Stimulated activated CD4-positive, alpha-beta T cell treated with anti-CD3 and anti-CD28 coated beads, Interleukin-1b, Interleukin-23, amount 100 ng/mL, for 1 hour (primary cell): ENCODE measurements around the gene CCSER1.
"Not testable (repeated sequence)": the region's sequence is repeated elsewhere in the genome, so short reads cannot be mapped to it uniquely, and the experiment has no call there.

Experiments
- DNase-seq, 2 donors: peaks; one replicate each; pipeline ENCODE4 v3.0.0-alpha.2; 2020; ENCODE audit warnings: low read depth in 2 of 2

The CCSER1 gene

GRCh38 chr4:90840291-90840690, 713.1 kb downstream of the CCSER1 start:
- DNase-seq: no peak

DNA sequence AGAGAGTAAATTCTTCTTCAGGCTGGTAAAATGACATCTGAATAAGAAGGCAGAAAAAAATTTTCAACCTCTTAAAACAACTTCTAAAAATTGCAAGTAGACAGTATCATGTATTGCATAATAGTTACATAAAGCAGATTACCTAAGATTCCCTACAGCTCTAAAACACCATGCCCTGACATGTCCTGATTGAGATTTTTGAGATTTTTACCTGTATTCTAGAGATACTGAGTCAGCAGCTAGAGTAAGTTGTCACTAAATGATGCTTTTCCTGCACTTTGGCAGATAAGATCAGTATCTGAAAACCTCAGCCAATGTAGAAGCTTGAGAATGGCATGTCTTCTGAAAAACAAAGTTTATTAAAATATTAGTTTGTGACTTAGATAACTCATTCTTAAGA, 713.6 kb downstream of the CCSER1 start:
- DNase-seq: no peak

DNA sequence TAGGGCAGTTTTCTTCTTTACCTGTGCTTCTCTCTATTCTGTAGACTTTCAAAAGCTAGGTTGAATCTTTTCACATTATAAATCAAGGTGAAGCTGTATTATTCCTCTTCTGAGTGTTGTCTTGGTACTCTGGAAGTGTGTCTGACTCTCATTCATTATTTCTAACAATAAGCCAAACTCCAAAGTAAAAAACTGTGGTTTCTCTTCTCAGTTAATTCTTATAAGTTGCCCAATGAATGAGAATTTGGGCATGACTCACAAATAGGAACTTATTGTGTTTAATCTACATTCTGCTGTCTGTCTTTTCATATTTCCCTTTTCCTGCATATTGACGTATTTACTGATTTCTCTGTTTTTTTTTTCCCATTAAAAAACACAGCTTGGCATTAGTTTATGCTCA, 714.5 kb downstream of the CCSER1 start:
- DNase-seq: no peak

DNA sequence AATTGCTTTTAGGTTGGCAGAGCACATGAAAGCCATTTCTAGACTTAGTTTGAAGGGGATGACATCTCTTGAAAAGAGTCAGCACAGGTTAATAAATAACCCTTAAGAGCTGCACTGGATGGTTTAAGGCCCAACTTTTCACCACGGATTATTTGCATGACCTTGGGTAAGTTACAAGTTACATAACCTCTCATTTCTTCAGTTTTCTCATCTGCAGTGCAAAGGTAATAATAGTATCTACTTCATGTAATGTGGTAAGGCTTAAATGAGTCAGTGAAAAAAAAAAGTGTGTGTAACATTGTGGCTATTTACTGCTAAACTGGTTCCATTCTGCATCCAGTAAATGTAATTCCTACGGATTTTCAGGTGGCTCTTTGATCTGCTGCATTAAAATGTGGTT, 715.8 kb downstream of the CCSER1 start:
- DNase-seq: no peak

DNA sequence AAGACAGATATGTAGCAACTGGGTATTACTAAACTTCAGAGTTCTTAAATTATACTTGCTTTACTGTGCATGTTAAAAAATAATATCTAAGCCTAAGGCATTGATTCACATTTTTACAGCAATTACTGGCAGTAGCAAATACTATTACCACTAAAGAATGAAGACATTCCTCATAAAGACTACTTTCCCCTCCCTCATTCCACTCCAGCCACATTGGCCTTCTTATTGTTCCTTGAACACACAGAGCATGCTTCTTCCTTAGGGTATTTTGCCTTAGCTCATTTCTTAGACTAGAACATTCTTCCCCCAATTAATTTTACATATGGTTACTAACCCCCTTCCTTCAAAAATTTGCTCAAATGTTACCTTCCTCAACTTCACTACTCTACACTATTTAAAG, 717.0 kb downstream of the CCSER1 start:
- DNase-seq: no peak

- DNase-seq: no peak
Measured at GRCh38 chr4:90845777-90846176, 718.6 kb downstream of the CCSER1 start.

GRCh38 chr4:90852237-90852636, 725.0 kb downstream of the CCSER1 start:
- no peak for DNase-seq

DNA sequence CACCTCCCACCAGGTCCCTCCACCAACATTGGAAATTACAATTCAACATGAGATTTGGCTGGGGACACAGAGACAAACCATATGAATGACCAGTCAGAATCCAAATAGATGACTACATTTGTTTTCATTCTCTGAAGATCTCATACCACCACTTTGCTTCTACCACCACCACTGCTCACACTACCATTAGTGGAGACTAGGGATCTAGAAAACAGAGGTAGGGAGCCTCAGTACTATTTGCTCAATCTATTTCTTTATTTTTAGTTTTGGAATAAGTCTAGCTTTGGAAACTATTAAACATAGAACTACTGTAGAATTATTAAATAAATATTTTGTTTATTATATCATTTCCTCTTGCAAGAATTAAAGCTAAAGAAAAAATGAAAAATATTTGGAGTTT, 727.9 kb downstream of the CCSER1 start:
- DNase-seq: no peak

DNA sequence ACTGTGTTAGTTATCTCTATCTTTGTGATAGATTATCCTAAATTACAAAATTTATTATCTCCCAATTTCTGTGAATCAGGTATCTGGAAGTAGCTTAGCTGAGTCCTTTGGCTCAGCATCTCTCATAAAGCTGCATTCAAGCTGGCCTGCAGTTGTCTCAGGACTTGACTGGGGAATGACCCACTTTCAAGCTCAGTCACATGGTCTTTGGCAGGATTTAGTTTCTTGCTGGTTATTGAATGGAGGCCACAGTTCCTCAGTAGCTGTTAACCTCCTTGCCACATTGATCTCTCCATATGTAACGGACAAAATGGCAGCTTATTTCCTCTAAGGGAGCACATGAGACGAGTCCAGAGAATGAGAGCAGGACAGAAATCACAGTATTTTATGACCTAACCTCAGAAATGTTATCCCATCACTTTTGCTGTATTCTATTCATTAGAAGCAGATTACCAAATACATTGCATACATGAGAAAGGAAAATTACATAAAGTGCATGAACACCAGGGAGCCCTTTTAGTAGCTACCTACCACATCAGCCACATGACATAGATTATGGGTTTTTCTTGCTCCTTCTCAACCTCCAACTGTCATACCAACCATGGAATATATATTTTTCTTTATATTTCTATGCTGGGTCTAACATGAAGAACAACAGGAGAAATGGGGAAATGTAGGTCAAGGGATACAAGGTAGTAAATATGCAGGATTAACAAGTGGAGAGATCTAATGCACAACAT, 730.1 kb downstream of the CCSER1 start:
- no peak for DNase-seq

DNA sequence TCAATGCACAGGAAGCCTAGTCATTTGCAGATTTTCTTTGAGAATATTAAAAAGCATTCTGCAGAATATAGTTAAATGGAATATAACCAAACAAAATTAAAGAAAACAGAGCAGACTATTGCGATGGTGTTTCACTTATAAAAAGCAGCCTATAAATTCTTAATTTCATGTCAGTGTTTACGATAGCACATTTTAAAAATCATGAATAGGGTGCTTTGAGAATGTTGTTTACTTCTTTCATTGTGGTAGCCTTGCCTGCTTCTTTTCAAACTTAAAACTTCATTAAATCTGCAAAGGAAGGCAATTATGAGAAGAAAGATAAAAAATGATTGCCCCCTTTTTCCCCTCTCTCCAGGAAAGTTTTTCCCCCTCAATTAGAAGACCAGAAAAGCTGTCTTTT, 748.6 kb downstream of the CCSER1 start:
- DNase-seq: no peak

- no peak for DNase-seq
Measured at GRCh38 chr4:90876296-90876695, 749.1 kb downstream of the CCSER1 start.

- no peak for DNase-seq
Measured at GRCh38 chr4:90883519-90883918, 756.3 kb downstream of the CCSER1 start.

GRCh38 chr4:90888571-90888970, 761.4 kb downstream of the CCSER1 start:
- DNase-seq: no peak

DNA sequence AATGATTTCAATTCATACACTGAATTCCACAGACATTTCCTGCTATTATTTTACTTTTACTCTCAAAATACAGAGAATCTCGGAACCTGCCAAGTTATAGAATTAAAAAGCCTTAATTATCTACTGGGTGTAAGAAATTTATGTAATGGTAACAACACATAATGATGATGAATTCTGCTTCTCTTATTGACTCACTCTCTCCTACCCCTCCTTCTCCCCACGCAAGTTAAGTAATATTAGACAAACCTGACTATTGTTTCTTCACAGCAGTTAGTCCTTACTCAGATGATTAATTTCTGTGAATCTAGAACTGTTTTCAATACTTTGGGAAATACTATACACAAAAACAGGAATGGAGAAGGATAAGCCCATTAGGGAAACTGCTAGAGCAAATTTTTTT, 762.0 kb downstream of the CCSER1 start:
- DNase-seq: no peak

DNA sequence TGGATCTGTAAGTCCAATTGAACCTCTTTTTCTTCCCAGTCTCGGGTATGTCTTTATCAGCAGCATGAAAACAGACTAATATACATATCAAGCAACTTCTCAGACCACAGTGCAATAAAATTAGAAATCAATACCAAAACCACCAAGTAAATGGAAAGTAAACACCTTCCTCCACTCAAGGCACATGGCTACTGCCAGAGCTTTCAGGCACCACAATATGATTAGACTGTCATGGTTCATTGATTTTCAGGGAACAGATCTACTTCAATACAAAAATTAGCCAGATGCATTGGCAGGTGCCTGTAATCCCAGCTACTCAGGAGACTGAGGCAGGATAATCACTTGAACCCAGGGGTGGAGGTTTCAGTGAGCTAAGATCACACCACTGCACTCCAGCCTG, 776.2 kb downstream of the CCSER1 start:
- DNase-seq: not testable (repeated sequence)

DNA sequence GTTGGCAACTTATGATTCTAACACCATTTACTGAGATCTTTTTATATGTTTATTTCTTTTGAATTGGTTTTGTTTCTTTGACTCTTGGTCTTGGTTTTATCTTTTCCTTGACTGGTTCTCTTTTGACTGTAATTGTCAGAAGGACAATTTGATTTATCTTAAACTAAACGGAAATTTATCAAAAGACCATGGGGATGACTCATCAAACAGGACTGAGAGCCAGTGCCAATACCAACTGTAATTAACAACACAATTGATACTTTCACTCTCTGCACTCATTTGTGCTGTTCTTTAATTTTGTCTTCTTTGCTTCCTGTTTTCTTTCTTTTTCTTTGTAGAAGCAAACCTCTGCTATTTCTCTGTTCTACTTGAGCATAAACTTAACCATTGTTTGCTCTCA, 776.8 kb downstream of the CCSER1 start:
- DNase-seq: no peak

DNA sequence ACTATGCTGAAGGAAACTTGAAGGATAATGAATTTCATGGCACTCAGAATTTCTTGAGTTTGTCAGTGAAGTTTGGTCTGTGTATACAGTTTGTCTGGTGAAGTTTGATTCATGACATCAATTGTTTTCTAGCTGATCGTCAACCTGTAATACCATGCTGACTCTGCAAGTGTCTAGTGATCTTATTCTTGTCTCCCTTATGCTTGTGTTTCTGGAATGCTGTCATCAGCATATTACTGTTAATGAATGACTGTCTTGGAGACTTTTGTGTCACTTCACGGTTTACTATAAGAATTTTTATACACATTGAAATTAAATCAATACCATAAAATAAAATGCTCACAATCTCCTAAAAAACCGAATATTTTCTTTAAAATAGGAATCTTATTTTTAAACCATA, 779.0 kb downstream of the CCSER1 start:
- DNase-seq: no peak

GRCh38 chr4:90911724-90912434, 784.7 kb downstream of the CCSER1 start:
- DNase-seq: not testable (repeated sequence)

DNA sequence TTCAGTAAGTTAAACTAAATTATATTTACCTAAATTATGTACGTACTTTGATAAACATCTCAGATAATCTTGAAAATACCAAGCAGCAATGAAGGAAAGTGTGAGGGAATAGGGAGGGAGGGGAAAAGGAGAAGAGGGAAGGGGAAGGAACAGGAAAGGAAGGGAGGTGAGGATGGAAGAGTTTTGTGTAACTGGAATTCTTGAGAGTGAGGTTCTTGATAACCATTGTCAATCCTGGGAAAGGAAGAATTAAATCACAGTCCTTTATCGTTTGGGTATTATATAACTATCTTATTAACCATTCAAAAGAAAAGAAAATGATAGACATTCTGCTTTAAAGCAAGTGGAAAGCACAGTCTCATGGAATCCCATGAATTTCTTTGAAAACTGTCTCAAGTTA, 795.0 kb downstream of the CCSER1 start:
- no peak for DNase-seq

DNA sequence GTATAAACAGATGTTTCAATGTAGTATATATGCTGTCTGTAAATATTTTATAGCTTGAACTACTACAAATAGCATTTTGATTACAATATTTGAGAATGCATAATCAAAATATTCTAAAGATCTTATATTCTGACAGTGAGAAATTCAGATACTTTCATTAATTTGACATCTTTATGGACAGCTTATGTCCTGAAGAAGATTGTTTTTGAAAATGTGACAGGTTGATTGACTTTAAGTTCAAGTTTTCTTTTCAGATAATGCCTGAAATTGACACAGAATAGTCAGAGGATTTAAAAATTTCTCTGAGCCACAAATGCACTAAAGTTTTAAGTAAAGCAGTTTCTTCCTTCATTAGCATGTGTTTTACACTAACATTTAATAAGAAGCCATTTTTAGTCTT, 799.8 kb downstream of the CCSER1 start:
- no peak for DNase-seq

- no peak for DNase-seq
Measured at GRCh38 chr4:90943311-90943710, 816.1 kb downstream of the CCSER1 start.

GRCh38 chr4:90946945-90947344, 819.8 kb downstream of the CCSER1 start:
- DNase-seq: no peak

- DNase-seq: no peak
Measured at GRCh38 chr4:90950385-90950841, 823.2 kb downstream of the CCSER1 start.
